HCT116 (cell line): ENCODE measurements around the gene MEIS2. TPM values are rescaled to one million over a fixed set of nuclear protein-coding genes. Genes with fewer than 3 reads are reported as not detected.

Source experiments
- ATAC-seq: fragments of 200-7000 bp; cut with Tn5 transposase; 2 replicates; pipeline ENCODE4 v1.9.1; 2020; ENCODE audit warnings: mild to moderate bottlenecking, moderate library complexity
- BruUV-seq: library from RNA; stranded (reverse); fragments of 400-500 nt; replicated peaks from 2 replicates; lab custom pipeline; 2021; lab: Mats Ljungman, UMichigan
- CTCF ChIA-PET: fragments of 300-600 bp; sonication (Branson Sonifier 250); formaldehyde crosslinking; loops from one replicate; lab custom pipeline; 2021; ENCODE audit warnings: antibody characterized with exemption; lab: Charles Lee
- POLR2A ChIA-PET: fragments of 300-600, 350-600 bp; sonication (Branson Sonifier 250); formaldehyde crosslinking; loops from one replicate; lab custom pipeline; 2021; ENCODE audit warnings: antibody characterized with exemption; lab: Charles Lee
- RAD21 ChIA-PET, 2 experiments: fragments of 300-600 bp; sonication (Branson Sonifier 250); formaldehyde crosslinking; loops; one replicate each; lab custom pipeline; 2023; ENCODE audit warnings: low total read pairs in 2 of 2; ENCODE audit not compliant: uncharacterized antibody in 2 of 2, unreplicated experiment in 2 of 2, low non-redundant PET in 1 of 2; lab: Charles Lee
- DNase-seq: peaks from one replicate; pipeline ENCODE4 v3.0.0-alpha.2; 2010; ENCODE audit warnings: low read depth, low spot score
- H2AFZ ChIP-seq: fragments of 200-600 bp; shearing (Covaris generic), sonication (generic); 2 replicates; pipeline ENCODE4 v1.6.1; 2017; ENCODE audit warnings: low read depth, mixed run types, mixed read lengths, antibody characterized with exemption, low read length; ENCODE audit not compliant: poor library complexity, severe bottlenecking
- H3K27ac ChIP-seq: 2 replicates; pipeline ENCODE4 v1.5.1; 2012; ENCODE audit warnings: low read depth, low read length
- H3K27me3 ChIP-seq: fragments of 200-600 bp; sonication (generic); 2 replicates; pipeline ENCODE4 v1.6.1; 2016; ENCODE audit warnings: mixed run types, low read length, mixed read lengths; ENCODE audit not compliant: insufficient read depth
- H3K36me3 ChIP-seq, 2 experiments: fragments of 200-500 bp in 1 of 2; fragments of 200-600 bp in 1 of 2; sonication (Bioruptor generic) in 1 of 2; sonication (generic) in 1 of 2; 2 replicates each; pipeline versions ENCODE4 v1.5.1 to v1.6.1; 2014 to 2016; ENCODE audit warnings: low read length in 2 of 2, inconsistent platforms in 1 of 2, mixed read lengths in 1 of 2, mixed run types in 1 of 2; ENCODE audit not compliant: insufficient read depth in 2 of 2, control insufficient read depth in 1 of 2
- H3K4me1 ChIP-seq, 2 experiments: fragments of 200-600 bp in 1 of 2; sonication (generic) in 1 of 2; 2 replicates each; pipeline versions ENCODE4 v1.5.1 to v1.6.1; 2012 to 2017; ENCODE audit warnings: low read length in 2 of 2, inconsistent platforms in 1 of 2, mild to moderate bottlenecking in 1 of 2, mixed read lengths in 1 of 2, mixed run types in 1 of 2, moderate library complexity in 1 of 2; ENCODE audit not compliant: insufficient read depth in 2 of 2, control insufficient read depth in 1 of 2
- H3K4me2 ChIP-seq: fragments of 200-600 bp; sonication (generic); 2 replicates; pipeline ENCODE4 v1.6.1; 2017; ENCODE audit warnings: mixed run types, low read length, mixed read lengths
- H3K4me3 ChIP-seq, 2 experiments: fragments of 200-600 bp in 1 of 2; sonication (generic) in 1 of 2; replicated peaks in 1 of 2; 2 replicates each; pipeline ENCODE4 v1.5.1; 2011 to 2016; ENCODE audit warnings: low read length in 2 of 2, control low read depth in 1 of 2, low read depth in 1 of 2, mild to moderate bottlenecking in 1 of 2, mixed read lengths in 1 of 2, mixed run types in 1 of 2
- H3K79me2 ChIP-seq: fragments of 200-600 bp; sonication (generic); 2 replicates; pipeline ENCODE4 v1.6.1; 2017; ENCODE audit warnings: mild to moderate bottlenecking, mixed run types, low read length, moderate library complexity, mixed read lengths; ENCODE audit not compliant: insufficient read depth
- H3K9ac ChIP-seq: fragments of 200-600 bp; sonication (generic); 2 replicates; pipeline ENCODE4 v1.6.1; 2016; ENCODE audit warnings: low read length, mixed read lengths
- H3K9me2 ChIP-seq: fragments of 200-600 bp; sonication (generic), shearing (Covaris generic); 2 replicates; pipeline ENCODE4 v1.6.1; 2017; ENCODE audit warnings: mixed run types, mild to moderate bottlenecking, moderate library complexity; ENCODE audit not compliant: insufficient read depth
- H3K9me3 ChIP-seq, 2 experiments: fragments of 200-500 bp in 1 of 2; fragments of 200-600 bp in 1 of 2; sonication (Bioruptor generic) in 1 of 2; sonication (generic) in 1 of 2; 2 replicates each; pipeline ENCODE4 v1.6.1; 2014 to 2017; ENCODE audit warnings: low read length in 2 of 2, mixed read lengths in 2 of 2, inconsistent platforms in 1 of 2, low read depth in 1 of 2, mild to moderate bottlenecking in 1 of 2, mixed run types in 1 of 2, moderate library complexity in 1 of 2; ENCODE audit not compliant: control insufficient read depth in 1 of 2, insufficient read depth in 1 of 2
- H4K20me1 ChIP-seq: fragments of 200-600 bp; sonication (generic), shearing (Covaris generic); 2 replicates; pipeline ENCODE4 v1.6.1; 2017; ENCODE audit warnings: mixed run types, mild to moderate bottlenecking, moderate library complexity; ENCODE audit not compliant: insufficient read depth
- EGR1 ChIP-seq: IDR thresholded peaks from 2 replicates; pipeline ENCODE4 v1.6.1; 2012; ENCODE audit warnings: low read depth
- JUND ChIP-seq: IDR thresholded peaks from 2 replicates; pipeline ENCODE4 v1.6.1; 2012
- MAX ChIP-seq: IDR thresholded peaks from 2 replicates; pipeline ENCODE4 v1.6.1; 2012
- POLR2AphosphoS5 ChIP-seq: IDR thresholded peaks from 2 replicates; pipeline ENCODE4 v1.6.1; 2011; ENCODE audit warnings: mild to moderate bottlenecking, low read depth, low read length, moderate library complexity
- RAD21 ChIP-seq: IDR thresholded peaks from 2 replicates; pipeline ENCODE4 v1.6.1; 2012; ENCODE audit warnings: low read depth, mild to moderate bottlenecking
- SIN3A ChIP-seq: IDR thresholded peaks from 2 replicates; pipeline ENCODE4 v1.6.1; 2012; ENCODE audit warnings: low read depth
- SP1 ChIP-seq: IDR thresholded peaks from 2 replicates; pipeline ENCODE4 v1.6.1; 2012; ENCODE audit warnings: low read depth
- TCF7L2 ChIP-seq: IDR thresholded peaks from 2 replicates; pipeline ENCODE4 v1.7.0; 2011; ENCODE audit warnings: borderline replicate concordance, inconsistent platforms; ENCODE audit not compliant: insufficient read depth, insufficient read length; ENCODE audit errors: extremely low read depth
- YY1 ChIP-seq: IDR thresholded peaks from 2 replicates; pipeline ENCODE4 v1.6.1; 2011; ENCODE audit warnings: low read length, low read depth, moderate library complexity, mild to moderate bottlenecking; ENCODE audit not compliant: insufficient replicate concordance; ENCODE audit errors: extremely low read depth
- ZFX ChIP-seq: fragments of 450-650 bp; IDR thresholded peaks from 2 replicates; pipeline ENCODE4 v1.6.1; 2017
- intact Hi-C: fragments of 100-400 bp; cut with micrococcal nuclease; formaldehyde crosslinking; loops from 2 replicates; pipeline ENCODE4 v1.10.0; 2022
- total RNA-seq: library from RNA; stranded (reverse); gene quantifications from one replicate; pipeline ENCODE4 v1.2.1, GENCODE V29; 2021; ENCODE audit not compliant: unreplicated experiment
- TF ChIP-seq, protein P1 (sequence below), 3 experiments: fragments of 200-600 bp in 1 of 3; sonication (generic) in 1 of 3; IDR thresholded peaks in 2 of 3; conservative IDR thresholded peaks in 1 of 3; 2 replicates each; pipeline ENCODE4 v1.5.1; 2012 to 2017; ENCODE audit warnings: low read depth in 2 of 3, low read length in 2 of 3, antibody characterized with exemption in 1 of 3, borderline replicate concordance in 1 of 3, control low read depth in 1 of 3, mild to moderate bottlenecking in 1 of 3, mixed read lengths in 1 of 3, mixed run types in 1 of 3, moderate library complexity in 1 of 3; ENCODE audit not compliant: insufficient read depth in 1 of 3
- TF ChIP-seq, protein P2 (sequence below): IDR thresholded peaks from 2 replicates; pipeline ENCODE4 v1.6.1; 2012
- TF ChIP-seq, protein P3 (sequence below): IDR thresholded peaks from 2 replicates; pipeline ENCODE4 v1.6.1; 2011; ENCODE audit warnings: mild to moderate bottlenecking, low read length, moderate library complexity; ENCODE audit not compliant: insufficient replicate concordance; ENCODE audit errors: extremely low read depth

Gene MEIS2
- total RNA-seq, 1 experiment from 2014 or later, result 11.5 TPM

GRCh38 chr15:37142371-37142770 lies 42.0 kb upstream of the MEIS2 start:
- H3K27ac ChIP-seq, result no peak overlapping the region
- H3K4me3 ChIP-seq, result no peak overlapping the region
- CTCF ChIA-PET, result no interaction called here
- H2AFZ ChIP-seq, result no peak overlapping the region
- H3K9ac ChIP-seq, result no peak overlapping the region
- no peak overlapping the region for H3K4me2 ChIP-seq
- no peak for TF ChIP-seq YY1
- TF ChIP-seq EGR1, result no peak
- TF ChIP-seq POLR2AphosphoS5, result no peak
- TF ChIP-seq, protein P1, sequence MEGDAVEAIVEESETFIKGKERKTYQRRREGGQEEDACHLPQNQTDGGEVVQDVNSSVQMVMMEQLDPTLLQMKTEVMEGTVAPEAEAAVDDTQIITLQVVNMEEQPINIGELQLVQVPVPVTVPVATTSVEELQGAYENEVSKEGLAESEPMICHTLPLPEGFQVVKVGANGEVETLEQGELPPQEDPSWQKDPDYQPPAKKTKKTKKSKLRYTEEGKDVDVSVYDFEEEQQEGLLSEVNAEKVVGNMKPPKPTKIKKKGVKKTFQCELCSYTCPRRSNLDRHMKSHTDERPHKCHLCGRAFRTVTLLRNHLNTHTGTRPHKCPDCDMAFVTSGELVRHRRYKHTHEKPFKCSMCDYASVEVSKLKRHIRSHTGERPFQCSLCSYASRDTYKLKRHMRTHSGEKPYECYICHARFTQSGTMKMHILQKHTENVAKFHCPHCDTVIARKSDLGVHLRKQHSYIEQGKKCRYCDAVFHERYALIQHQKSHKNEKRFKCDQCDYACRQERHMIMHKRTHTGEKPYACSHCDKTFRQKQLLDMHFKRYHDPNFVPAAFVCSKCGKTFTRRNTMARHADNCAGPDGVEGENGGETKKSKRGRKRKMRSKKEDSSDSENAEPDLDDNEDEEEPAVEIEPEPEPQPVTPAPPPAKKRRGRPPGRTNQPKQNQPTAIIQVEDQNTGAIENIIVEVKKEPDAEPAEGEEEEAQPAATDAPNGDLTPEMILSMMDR (IDR thresholded peaks at IDR 0.05 in 2 of 3, conservative IDR thresholded peaks at IDR 0.05 in 1 of 3; ENCODE audit: borderline replicate concordance in 1 of 3, insufficient read depth in 1 of 3, low read depth in 2 of 3, low read length in 2 of 3), result no peak
- TF ChIP-seq, protein P2, sequence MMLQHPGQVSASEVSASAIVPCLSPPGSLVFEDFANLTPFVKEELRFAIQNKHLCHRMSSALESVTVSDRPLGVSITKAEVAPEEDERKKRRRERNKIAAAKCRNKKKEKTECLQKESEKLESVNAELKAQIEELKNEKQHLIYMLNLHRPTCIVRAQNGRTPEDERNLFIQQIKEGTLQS, result no peak
- no peak for TF ChIP-seq JUND
- TF ChIP-seq RAD21, result no peak
- no peaks in the 10 kb centered on the region for H3K4me1 ChIP-seq
- H3K9me3 ChIP-seq, result no peaks in the 10 kb centered on the region
- H3K36me3 ChIP-seq, result no peaks in the 10 kb centered on the region
- ATAC-seq (no peak), DNase-seq (no peak)
- no peaks in the 10 kb centered on the region for H3K79me2 ChIP-seq
- H3K27me3 ChIP-seq, result no peaks in the 10 kb centered on the region
- POLR2A ChIA-PET, result no interaction called here
- RAD21 ChIA-PET, result no interaction called here
- no TSS peak for BruUV-seq
- H3K9me2 ChIP-seq, result no peaks in the 10 kb centered on the region
- intact Hi-C loops, result no loop called here
- H4K20me1 ChIP-seq, result no peaks in the 10 kb centered on the region

DNA sequence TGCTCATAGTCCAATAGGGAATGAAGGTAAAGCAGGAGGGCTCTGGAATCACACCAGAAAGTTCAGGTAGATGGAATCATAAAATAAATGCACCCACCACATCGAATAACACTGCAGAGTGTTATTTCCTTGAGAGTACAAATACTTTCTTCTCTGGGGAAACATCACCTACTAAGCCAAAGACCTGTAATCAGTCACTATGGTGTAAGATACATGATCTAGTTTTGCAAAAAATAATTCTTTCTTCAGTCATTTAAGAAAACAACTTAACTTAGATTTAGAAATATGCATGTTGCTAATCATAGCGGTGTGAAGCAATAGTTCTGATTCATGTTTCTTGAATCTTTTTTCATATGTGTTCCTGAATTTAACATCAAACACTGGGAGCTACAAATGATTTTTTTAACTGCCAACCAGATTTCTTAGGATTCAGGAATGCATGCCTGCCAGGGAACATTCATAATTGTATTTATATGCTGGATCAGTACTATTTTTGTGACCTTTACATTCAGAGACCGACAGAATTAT lies 40.2 kb upstream of the MEIS2 start:
- BruUV-seq, result no TSS peak
- ATAC-seq (no peak), DNase-seq (no peak)
- no peaks in the 10 kb centered on the region for H3K9me3 ChIP-seq
- no peak overlapping the region for H3K27ac ChIP-seq
- H3K4me3 ChIP-seq, result no peak overlapping the region
- POLR2A ChIA-PET, result no interaction called here
- H3K4me2 ChIP-seq, result no peak overlapping the region
- no peaks in the 10 kb centered on the region for H3K9me2 ChIP-seq
- H3K9ac ChIP-seq, result no peak overlapping the region
- TF ChIP-seq SP1 (no peak), SIN3A (no peak), MAX (no peak), ZFX (no peak), TCF7L2 (no peak)
- TF ChIP-seq, protein P3, sequence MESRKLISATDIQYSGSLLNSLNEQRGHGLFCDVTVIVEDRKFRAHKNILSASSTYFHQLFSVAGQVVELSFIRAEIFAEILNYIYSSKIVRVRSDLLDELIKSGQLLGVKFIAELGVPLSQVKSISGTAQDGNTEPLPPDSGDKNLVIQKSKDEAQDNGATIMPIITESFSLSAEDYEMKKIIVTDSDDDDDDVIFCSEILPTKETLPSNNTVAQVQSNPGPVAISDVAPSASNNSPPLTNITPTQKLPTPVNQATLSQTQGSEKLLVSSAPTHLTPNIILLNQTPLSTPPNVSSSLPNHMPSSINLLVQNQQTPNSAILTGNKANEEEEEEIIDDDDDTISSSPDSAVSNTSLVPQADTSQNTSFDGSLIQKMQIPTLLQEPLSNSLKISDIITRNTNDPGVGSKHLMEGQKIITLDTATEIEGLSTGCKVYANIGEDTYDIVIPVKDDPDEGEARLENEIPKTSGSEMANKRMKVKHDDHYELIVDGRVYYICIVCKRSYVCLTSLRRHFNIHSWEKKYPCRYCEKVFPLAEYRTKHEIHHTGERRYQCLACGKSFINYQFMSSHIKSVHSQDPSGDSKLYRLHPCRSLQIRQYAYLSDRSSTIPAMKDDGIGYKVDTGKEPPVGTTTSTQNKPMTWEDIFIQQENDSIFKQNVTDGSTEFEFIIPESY, result no peak
- TF ChIP-seq, protein P2, result no peak
- RAD21 ChIA-PET, result no interaction called here
- H3K4me1 ChIP-seq, result no peaks in the 10 kb centered on the region
- H3K27me3 ChIP-seq, result no peaks in the 10 kb centered on the region
- H3K36me3 ChIP-seq, result no peaks in the 10 kb centered on the region
- no peaks in the 10 kb centered on the region for H4K20me1 ChIP-seq
- CTCF ChIA-PET, result no interaction called here
- H3K79me2 ChIP-seq, result no peaks in the 10 kb centered on the region
- no peak overlapping the region for H2AFZ ChIP-seq
- intact Hi-C loops, result no loop called here
